GM12872 (cell line): ENCODE results near the gene HTRA1.

Experiments used
- CTCF ChIP-seq: IDR thresholded peaks from 3 replicates; pipeline ENCODE4 v1.5.1; 2011; ENCODE audit warnings: low read depth, mild to moderate bottlenecking, low read length, moderate library complexity; ENCODE audit not compliant: insufficient read depth

HTRA1 gene

GRCh38 chr10:122475591-122476332 lies 14.4 kb downstream of the HTRA1 start:
- no peak for TF ChIP-seq CTCF

- no peak for TF ChIP-seq CTCF
These were observed 15.0 kb downstream of the HTRA1 start for GRCh38 chr10:122476333-122476695.

- no peak for TF ChIP-seq CTCF
These were observed 16.1 kb downstream of the HTRA1 start for GRCh38 chr10:122477436-122477835.

GRCh38 chr10:122478971-122479370 lies 17.6 kb downstream of the HTRA1 start:
- TF ChIP-seq CTCF = no peak

GRCh38 chr10:122480146-122480833 lies 18.9 kb downstream of the HTRA1 start:
- TF ChIP-seq CTCF = no peak

GRCh38 chr10:122481296-122482056 lies 20.1 kb downstream of the HTRA1 start:
- TF ChIP-seq CTCF = no peak
